Fibroblast of skin of right biceps (primary cell): ENCODE results near the gene TBX15.

Experiments
- DNase-seq: peaks from one replicate; pipeline ENCODE4 v3.0.0-alpha.2; 2013

TBX15 gene

DNA sequence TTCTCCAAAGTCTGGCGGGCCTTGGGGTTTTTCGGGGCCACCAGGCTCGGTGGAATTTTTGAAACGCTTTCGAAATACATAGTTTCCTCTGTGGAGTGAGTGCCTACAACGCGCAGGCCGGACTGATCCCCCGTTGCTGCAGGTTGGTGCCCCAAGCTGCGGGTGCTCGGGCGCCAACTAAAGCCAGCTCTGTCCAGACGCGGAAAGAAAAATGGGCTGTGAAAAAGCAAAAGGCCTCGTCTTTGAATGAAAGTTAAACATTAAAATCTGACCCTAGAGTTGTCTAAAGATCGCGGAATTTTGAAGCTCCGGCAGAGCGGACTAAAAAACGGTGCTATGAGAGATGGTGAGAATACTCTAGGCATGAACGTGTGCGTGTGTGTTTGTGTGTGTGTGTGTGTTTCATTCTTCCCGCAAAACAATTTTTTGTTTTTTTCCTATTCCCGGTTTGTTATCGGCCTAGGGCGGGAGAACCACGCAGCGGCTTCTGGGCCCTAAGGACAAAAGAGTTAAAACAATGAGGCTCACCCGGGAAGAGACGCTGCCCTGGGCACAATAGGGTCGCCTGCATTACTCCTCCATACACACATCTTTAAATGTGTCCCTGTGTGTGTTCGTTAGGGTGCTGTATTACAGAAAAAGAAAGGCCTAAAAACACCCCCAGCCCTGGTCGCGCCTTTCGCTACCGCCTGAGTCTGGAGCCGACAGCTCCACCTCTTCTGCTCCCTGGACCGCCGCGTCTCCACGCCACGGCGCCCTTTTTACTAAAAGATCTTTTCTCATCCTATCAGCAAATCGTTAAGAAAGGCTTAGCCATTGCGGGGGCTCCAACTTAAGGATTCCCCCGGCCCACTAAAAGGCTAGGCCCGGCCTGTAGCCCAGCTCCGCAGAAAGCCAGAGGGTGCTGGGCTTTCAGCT lies 3.2 kb downstream of the TBX15 start:
- DNase-seq, result peak; percentile 58

DNA sequence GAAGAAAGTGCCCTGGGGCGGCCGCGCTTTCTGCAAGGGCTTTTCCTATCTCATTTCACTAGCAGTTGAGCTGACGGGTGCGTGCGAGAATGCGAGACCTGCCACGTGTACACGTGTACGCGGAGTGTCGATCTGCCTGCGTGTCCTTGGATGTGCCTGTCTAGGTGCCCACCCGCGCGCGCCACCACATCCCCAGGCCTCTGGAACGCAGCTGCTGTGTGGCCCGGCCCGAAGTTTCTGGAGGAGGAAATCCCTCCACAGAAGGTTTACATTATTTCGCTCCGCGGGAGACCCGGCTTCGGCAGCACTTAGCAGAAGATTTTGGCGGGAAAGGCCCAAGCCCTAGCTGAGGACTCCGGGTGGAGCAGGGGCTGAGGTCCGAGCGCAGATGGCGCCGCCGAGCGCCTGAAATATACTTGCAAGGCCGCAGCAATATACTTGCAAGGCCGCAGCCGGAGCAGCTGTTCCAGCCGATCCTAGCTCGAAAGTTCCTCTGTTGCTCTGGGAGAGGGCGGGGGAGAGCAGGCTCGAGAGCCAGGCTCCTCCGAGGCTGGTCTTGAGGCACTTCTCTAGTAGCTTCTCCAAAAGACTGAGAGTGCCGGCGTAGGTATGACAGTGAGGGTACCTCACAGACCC lies 3.9 kb downstream of the TBX15 start:
- peak; percentile 87 for DNase-seq

DNA sequence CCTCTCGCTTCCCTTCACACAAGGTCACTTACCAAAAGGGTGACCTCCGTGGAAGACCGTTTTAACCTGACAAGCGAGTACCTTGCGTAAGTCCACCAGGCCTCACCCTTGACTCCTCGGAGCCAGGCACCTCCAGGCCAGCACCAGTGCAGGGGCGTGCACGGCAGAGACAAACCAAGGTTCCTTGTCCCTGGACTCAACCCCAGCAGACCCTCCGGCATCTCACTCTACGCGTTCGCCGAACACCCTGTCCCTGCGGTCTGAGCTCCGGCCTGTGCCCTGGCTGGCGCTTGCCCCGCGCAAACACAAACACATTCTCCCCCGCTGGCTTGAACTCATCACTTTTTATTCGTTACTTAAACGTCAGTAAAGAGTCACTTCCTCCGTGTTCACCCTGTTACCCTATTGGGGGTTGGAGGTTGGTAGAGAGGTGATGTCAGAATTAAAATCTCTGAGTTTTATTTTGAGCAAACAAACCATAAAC lies 4.5 kb downstream of the TBX15 start:
- peak; percentile 92 for DNase-seq

DNA sequence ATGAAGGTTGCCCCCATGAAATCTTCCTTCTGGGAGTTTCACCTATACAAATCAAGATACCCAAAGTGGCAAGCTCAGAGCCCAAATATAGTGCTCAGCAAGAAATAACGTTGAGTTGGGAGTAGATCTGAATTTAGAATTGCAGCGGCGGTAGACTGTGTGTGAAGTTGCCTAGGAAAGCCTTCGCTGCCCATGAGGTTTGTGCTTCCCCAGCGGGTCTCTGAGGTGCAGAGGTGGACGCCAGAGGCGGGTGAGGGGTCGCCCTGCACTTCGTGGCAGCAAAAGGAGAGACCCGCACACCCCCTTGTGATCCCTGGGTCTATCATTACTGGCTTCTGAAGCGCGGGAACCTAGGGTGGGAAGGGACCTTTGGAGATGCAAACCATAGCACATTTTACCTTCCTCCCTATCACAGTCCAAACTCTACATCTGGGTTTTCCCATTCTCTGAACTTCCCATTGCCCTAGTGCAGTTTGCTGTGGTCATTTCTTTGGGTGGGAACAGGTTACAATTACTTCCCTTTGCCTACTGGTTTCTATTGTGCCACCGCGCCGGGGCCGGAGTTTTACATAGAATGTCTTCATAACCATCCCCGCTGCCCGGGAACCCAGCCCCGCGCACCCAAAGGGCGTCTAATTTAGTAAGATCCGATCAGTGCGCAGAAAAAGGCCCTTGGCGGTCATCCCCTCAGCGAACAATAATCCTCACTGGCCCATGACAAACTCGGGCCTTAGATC lies 5.2 kb downstream of the TBX15 start:
- DNase-seq, result no peak

DNA sequence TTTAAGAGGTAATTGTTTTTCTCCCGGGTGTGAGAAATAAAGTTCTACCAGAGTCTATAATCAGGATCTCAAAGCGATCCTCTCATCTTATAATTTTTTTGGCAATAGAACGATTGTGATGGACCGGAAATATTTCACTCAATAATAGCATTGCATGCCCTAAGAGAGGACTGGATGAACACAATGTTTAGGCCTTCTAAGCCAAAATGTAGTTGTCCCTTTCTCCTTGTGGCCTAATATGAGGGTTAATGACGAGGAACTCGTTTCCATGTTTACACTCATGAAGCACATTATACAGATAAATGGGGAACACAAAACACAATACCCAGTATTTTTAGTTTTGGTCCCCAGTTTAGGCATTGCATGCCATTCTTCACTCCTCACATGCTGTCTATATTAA lies 5.9 kb downstream of the TBX15 start:
- peak; percentile 63 for DNase-seq

DNA sequence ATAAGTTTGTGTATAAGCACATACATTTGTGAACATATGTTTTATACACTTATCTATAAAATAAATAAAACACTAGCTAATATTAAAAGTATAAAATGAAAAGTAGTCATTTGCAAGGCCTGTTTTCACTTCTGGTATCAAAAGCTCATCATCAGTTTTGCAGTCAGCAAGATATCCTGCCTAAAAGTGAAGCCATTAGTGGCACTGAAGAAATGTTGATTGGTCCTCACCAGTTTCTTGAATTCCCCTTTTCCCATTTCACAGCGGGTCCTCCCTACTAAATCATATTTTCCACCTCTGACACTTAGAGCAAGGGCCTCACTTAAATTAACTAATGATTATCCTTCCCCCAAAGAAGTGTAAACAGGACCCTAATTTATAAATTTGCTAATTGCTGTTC lies 6.7 kb downstream of the TBX15 start:
- no peak for DNase-seq

DNA sequence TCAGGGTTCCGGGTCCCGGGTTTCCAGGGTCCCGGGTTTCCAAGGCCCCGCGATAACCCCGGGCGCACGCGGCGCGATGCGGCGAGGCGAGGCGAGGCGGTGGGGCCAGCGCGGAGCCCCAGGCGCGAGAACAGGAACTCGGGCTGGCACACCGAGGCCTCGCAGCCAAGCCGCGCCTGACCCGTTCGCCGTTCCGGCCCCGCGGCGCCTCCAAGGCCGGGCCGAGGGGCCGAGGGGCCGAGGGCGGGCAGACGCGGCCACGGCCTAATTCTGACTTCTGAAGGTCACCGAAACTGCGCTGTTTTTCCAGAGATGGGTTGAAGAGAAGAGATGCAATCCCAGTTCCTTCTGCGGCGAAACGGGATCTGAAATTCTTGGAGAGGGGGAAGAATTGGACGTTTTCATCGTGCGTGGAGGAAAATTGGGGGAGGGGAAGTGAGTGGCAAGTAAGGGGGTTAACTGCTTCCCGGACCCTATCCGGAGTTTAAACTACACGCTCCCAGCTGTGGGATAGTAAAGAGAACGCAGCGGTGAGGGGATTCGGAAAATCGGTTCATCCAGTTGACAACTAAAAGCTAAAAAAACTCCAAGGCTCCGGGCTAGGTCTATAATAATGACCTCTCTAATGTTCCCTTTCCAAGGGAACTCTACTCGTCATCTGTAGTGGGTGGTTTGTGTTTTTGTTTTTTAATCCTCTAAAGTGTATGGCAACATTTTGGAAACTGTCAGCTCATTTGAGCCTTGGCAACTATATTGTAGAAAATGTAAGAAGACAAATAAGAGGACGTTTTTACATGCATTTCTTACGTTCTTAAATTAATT lies 8.2 kb downstream of the TBX15 start:
- DNase-seq, result peak; percentile 35

DNA sequence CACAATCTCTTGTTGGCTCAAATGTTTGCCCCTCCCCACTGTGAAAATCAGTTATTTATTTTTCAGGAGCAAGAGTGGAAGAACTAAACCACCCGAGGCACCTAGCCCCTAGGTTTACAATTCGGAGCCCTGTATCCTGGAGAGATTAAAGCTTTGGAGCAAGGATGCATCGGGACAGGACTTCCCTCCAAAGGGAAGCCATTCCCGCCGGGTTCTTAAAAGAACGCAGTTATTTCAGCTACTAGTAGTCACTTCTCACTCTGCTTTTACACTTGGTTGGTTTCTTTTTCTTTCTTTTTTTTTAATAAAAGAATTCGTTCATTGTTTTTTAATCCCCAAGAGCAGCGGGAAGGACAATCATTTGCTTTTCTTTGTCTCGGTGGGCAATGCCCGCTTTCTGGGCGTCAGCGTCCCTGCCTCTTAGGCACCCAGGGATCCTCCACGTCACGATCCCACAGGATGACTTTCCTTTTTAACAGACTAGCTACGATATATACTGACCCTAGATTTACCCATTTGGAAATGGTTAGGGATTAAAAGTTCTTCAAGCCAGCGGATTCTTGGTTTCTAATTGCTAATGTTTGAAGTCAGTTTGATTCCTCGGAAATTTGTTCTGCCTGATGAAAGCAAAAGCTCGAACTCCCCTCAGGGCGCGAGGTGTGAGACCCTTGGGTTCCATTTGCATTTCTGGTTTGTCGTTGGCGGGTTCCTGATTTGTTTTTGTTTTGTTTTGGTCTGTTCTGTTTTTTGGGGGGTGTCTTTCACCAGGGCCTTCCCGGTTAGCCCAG lies 9.0 kb downstream of the TBX15 start:
- peak; percentile 70 for DNase-seq

DNA sequence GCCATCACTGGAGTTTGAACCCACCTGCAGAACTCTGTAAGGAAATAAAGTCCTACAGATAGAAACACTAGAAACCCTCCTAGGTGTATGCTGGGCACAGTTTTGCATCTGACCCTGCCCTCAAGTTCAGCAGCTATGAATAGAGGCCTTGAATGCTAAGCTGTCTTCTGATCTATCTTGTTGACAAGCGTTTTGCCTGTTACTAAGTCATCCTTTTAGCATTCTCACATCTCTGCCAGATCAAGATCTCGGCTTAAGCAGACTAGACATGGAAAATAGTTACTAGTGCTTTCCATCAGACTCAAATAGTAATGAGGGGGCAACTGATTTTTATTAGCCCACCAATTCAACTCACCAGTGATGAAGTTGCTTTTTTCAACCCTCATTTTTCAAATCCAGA lies 10.5 kb downstream of the TBX15 start:
- DNase-seq, result peak; percentile 66

DNA sequence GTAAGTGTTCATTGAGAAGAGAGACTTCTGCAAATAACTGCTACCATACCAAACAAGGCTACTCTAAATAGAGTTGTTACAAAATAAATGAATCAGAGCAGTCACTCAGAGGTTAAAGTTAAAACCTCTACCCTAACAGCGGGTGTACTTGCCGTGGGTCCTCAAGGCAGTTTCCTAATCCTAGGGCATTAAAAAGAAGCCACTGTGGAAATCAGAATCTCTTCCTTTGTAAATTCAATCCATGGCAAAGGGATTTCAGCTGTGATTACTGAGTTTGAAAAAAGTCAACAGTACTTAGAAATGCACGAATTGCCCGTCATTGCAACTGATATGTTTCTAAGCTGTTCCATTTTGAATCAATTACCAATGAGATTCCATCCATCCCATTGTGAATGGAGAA lies 13.5 kb downstream of the TBX15 start:
- DNase-seq, result no peak

DNA sequence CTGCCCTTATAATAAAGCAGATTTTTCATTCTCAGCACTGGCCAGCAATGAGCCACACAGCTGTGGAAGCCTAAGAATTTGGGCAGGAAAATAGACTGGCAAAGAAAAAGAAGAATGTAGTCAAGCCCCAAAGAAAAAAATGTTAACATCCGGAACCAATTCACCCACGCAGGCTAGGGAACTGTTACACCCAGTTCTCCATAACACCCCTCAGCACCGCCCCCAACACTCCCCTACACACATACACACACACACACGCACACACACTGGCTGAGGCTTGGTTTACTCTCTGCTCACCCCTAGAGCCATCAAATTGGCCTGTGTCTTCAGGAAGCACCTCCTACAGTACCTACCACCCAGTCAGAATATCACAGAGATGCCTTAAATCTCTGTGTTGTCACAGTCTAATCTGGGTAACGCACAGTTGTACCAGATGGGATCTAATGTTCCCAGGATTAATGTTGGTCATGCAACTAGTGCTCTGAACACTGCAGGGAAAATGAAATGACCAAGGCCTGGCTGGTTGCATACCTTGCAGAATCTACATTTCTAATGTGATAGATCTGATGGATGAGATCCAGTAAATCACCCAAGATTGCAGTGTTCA lies 14.5 kb downstream of the TBX15 start:
- DNase-seq, result peak; percentile 82

DNA sequence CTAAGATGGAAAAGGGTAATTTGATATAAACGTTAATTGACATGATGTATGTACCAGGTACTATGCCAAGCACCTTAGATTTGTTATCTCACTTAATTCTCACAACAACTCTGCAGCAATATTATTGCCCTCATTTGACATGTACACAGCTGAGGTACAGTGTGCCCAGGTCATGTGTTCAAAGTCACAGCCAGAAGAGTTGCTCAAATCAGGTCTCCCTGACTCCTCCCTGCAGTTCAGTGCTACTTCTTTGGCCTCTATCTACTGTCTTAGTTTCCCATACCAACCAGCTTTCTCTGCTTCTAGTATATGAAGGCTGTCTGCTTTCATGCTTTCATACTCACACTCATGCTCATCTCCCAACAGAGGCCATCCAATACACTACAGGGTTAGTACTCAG lies 15.1 kb downstream of the TBX15 start:
- DNase-seq, result no peak

DNA sequence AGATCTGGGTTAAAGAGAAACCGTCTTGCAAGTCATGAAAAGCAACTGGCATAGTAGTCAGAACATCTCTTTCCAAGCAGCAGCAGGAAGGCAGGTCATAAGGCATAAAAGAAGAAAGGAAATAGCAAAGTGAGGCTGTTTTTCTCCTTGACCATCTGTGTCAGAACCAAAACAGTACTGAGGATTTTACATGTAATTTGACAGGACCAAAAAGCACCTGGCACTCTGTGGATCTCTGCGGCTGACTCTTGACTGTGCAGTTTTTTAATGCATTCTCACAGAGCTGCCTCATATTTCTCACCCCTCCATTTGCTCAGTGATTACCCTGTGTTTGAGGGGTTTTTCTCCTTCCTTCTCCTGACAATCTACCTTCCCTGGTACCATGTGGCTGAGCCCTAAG lies 17.7 kb downstream of the TBX15 start:
- DNase-seq, result no peak

DNA sequence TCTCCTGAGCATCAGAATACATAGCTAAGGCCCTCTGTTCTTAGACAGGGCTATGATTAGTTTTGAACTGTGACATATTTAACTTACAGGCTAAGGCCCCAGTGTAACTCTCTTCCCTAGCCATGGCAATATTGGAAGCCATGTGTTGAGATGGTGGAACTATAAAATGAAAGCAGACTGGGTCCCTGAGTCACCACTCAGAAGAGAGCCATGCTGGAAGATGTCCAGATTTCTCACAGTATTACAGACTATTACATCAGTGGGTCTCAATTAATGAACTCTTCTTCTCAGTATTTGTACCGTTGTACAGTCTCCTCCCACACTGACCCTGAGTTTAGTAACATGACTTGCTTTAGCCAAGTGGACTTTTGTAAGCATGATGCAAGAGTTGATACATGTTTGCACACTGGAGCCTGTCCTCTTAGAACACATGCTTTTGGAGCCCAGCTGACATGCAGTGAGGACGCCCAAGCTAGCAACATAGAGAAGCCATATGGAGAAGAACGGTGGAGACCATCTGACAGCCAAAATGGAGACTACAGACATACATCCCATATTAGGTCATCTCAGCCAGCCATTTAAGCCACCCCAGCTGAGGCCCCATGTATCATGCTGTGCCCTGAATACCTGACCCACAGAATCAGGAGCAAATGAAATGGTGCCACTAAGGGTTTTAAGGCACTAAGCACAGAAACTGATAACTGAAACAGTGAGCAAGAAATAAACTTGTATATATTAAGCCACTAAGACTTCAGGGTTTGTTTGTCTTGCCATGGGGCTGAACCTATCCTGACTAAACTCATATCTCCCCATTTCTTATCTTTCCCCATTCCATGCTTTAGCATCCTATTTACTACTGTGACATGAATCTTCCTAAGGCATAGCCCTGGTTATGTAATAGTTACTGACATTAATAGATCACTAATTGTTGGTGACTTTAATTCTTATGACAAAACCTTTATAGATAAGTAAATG lies 24.4 kb downstream of the TBX15 start:
- DNase-seq, result peak; percentile 97

DNA sequence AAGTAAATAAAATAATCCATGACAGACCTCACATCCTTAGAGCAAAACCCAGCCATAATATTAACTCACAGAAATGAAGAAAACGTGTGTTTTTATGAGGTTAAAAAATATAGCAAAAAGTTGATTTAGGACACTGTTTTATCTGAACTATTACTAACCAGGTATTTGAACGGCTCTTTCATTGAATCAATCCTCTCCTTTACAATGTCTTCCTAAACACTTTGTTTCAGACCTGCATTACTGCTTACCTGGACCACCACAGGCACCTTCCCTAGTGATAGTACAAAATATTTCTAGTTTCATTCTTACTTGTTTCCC lies 25.0 kb downstream of the TBX15 start:
- DNase-seq, result no peak

DNA sequence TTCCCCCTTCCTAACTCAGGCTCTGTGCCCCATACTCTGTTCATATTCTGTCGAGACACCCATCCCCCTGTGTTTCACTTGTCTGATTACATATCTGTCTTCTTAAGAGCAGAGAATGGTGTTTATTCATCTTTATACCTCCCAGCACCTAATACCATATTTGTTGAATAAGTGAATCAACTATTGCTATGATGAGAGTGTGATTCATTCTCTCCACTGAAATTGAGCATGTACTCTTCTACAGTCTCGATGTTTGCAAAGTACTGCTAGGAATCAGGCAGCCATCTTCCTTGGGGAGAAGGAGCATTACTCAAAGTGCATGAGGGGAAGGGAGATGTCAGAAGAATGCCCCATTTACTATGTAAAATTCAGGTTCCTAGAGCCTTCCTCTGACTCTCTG lies 27.0 kb downstream of the TBX15 start:
- DNase-seq, result peak; percentile 80

DNA sequence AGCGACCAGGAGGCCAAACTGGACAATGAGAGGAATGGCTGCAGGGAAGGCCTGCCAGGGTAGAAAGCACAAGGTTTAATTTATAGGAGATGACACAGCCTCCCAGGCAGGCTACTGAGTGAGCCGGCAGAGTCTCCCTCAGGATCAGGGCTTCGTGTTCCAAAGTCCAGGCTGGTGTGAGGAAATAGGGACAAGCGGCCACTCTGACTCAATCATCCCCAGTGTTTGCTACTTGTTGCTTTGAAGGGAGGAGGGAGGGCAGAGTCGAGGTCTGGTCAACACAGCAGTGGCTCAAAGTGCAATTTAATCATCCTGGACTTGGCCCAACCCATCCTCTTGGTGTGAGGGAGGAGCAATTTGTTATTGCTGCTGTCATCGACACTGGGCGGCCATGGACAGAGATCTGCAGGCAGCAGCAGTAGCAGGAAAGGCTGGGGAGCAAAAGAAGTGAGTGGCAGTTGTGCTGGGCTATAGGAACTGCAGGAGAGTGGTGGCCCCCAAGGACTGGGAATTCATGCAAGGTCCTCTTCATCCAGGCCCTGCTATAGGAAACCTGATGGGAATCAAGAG lies 27.5 kb downstream of the TBX15 start:
- peak; percentile 87 for DNase-seq

DNA sequence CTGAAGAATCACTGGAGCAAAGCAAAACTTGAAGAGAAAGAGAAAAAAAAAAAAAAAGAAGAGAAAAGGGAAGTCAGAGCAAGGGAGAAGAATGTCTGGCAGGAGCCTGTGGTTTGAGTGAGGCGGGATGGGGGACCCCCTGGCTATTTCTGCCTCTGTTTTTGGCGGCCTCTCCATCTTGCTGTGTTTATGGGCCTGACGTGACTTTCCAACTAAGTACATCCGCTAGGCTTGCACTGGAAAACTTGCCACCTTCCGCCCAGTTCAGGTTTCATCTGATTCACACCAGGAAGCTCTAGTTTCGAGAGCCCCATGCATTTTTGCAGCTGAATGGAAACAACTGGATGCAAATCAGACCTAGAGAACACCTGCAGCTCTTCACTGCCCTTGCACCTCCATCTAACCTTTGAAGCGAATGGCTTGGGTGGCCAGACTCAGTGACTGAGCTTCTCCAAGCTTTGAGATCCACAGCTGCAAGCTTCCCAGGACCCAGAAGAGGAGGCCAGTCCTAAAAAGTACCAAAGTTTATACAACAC lies 28.0 kb downstream of the TBX15 start:
- DNase-seq, result peak; percentile 88

DNA sequence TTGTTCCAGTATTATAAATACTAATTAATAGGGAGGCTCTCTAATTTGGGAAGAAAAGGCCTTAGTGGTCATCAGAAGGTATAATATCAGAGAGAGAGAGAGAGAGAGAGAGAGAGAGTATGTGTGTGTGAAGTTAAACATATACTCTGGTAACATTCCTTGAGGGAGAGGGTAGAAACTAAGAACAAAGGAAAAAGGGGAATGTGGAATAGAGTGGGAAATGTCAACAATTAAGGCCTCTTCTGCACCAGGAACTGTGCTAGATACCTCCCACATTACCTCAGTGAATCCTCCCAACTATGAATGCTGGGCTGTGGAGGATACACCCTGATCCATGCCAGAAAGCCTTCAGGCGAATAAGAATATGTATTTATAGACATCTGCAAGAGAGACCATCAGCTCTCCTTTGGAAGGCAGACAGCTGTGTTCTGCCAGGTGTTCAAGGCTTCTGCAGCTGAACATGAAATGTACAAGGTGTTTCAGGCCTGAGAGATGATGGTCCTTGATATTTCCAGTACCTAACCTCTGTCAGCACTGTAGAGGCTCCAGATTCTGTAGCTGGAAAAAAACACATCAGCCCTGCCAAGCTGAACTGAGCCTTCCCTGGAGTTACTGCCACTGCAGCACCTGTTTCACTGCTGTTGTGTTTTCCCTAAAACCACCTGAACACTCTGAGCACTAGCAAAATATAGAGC lies 29.1 kb downstream of the TBX15 start:
- no peak for DNase-seq
